Activated CD4-positive, alpha-beta T cell treated with anti-CD3 and anti-CD28 coated beads, Interleukin-2, amount 50 U/mL, for 4 hours (primary cell): ENCODE results near the gene DNMT3A.

Experiments
- DNase-seq, 2 experiments: peaks; one replicate each; pipeline ENCODE4 v3.0.0-alpha.2; 2020

The DNMT3A gene

GRCh38 chr2:25342372-25343186 lies 854 bp upstream of the DNMT3A start:
- peak; percentile 65 to 68 for DNase-seq

GRCh38 chr2:25341011-25341727 lies 556 bp downstream of the DNMT3A start:
- DNase-seq = no peak

GRCh38 chr2:25340181-25340921 lies 1.4 kb downstream of the DNMT3A start:
- peak in 1 of 2 experiments; percentile 24 for DNase-seq

GRCh38 chr2:25339791-25340180 lies 1.9 kb downstream of the DNMT3A start:
- DNase-seq = no peak

GRCh38 chr2:25339211-25339674 lies 2.5 kb downstream of the DNMT3A start:
- DNase-seq = no peak

- DNase-seq = no peak
Measured at GRCh38 chr2:25338401-25338800, 3.3 kb downstream of the DNMT3A start.

GRCh38 chr2:25337891-25338290 lies 3.8 kb downstream of the DNMT3A start:
- no peak for DNase-seq

GRCh38 chr2:25337276-25337675 lies 4.4 kb downstream of the DNMT3A start:
- DNase-seq = no peak

GRCh38 chr2:25336383-25336841 lies 5.3 kb downstream of the DNMT3A start:
- no peak for DNase-seq

- no peak for DNase-seq
Measured at GRCh38 chr2:25335971-25336370, 5.8 kb downstream of the DNMT3A start.

GRCh38 chr2:25335204-25335603 lies 6.5 kb downstream of the DNMT3A start:
- DNase-seq = no peak

- DNase-seq = no peak
Measured at GRCh38 chr2:25334482-25334881, 7.2 kb downstream of the DNMT3A start.

GRCh38 chr2:25333981-25334380 lies 7.7 kb downstream of the DNMT3A start:
- no peak for DNase-seq

GRCh38 chr2:25332571-25332970 lies 9.2 kb downstream of the DNMT3A start:
- no peak for DNase-seq

- DNase-seq = peak; percentile 67 to 78
Measured at GRCh38 chr2:25331686-25332365, 9.9 kb downstream of the DNMT3A start.

- DNase-seq = no peak
Measured at GRCh38 chr2:25330937-25331336, 10.8 kb downstream of the DNMT3A start.

- DNase-seq = no peak
Measured at GRCh38 chr2:25330273-25330672, 11.5 kb downstream of the DNMT3A start.

- DNase-seq = no peak
Measured at GRCh38 chr2:25328152-25329085, 13.3 kb downstream of the DNMT3A start.

- DNase-seq = no peak
Measured at GRCh38 chr2:25326326-25327013, 15.3 kb downstream of the DNMT3A start.

GRCh38 chr2:25324905-25325592 lies 16.7 kb downstream of the DNMT3A start:
- peak; percentile 47 to 57 for DNase-seq
